Sigmoid colon (tissue), 4 donors: ENCODE results near the gene MED8.

Experiments
- POLR2A ChIP-seq, 2 donors: fragments of 450-650 bp; IDR thresholded peaks; one replicate each; pipeline ENCODE4 v1.6.1; 2016; ENCODE audit warnings: antibody characterized with exemption in 2 of 2, mild to moderate bottlenecking in 2 of 2, moderate library complexity in 2 of 2
- POLR2AphosphoS5 ChIP-seq, 4 donors: sonication (generic); formaldehyde crosslinking; IDR thresholded peaks; one replicate each; pipeline ENCODE4 v1.6.1; 2017; ENCODE audit warnings: antibody characterized with exemption in 4 of 4
- TF ChIP-seq, protein P1 (sequence below), 4 experiments: fragments of 450-650 bp in 3 of 4; fragments of 200-600 bp in 1 of 4; IDR thresholded peaks; one replicate each; pipeline ENCODE4 v1.5.1; 2016 to 2019; ENCODE audit warnings: antibody characterized with exemption in 4 of 4, mild to moderate bottlenecking in 3 of 4, moderate library complexity in 2 of 4

- TF ChIP-seq, protein P1, sequence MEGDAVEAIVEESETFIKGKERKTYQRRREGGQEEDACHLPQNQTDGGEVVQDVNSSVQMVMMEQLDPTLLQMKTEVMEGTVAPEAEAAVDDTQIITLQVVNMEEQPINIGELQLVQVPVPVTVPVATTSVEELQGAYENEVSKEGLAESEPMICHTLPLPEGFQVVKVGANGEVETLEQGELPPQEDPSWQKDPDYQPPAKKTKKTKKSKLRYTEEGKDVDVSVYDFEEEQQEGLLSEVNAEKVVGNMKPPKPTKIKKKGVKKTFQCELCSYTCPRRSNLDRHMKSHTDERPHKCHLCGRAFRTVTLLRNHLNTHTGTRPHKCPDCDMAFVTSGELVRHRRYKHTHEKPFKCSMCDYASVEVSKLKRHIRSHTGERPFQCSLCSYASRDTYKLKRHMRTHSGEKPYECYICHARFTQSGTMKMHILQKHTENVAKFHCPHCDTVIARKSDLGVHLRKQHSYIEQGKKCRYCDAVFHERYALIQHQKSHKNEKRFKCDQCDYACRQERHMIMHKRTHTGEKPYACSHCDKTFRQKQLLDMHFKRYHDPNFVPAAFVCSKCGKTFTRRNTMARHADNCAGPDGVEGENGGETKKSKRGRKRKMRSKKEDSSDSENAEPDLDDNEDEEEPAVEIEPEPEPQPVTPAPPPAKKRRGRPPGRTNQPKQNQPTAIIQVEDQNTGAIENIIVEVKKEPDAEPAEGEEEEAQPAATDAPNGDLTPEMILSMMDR (IDR thresholded peaks at IDR 0.05): no peak
- TF ChIP-seq POLR2A (IDR thresholded peaks at IDR 0.05) (no peak), POLR2AphosphoS5 (IDR thresholded peaks at IDR 0.05) (no peak)
Measured at GRCh38 chr1:43427524-43427923, 37.9 kb upstream of the MED8 start.
